ENCODE data around the gene PARD3B.

PARD3B gene

DNA sequence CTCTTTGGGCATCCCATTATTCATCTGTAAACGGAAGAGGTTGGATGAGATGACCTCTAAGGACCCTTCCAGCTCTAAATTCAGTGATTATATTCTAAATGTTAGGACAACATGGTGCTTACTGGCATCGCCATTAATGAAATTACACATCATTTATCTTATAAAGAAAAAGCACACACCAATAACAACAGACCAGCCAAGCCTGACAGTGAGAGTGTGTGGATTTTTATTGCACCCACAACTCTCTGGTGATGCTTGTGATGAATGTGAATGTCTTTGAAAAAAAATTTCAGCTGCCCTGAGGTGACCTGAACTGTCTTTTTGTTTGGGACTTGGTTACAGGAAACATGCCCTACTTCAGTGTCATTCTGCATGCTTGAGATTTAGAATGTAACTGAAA lies 623.7 kb downstream of the PARD3B start:
- no peak for DNase-seq
- in situ Hi-C loops (cut with MboI; ENCODE audit: low pct_unique_long_range_greater_than_20kb, low sequenced_read_pairs), result no loop called here

GRCh38 chr2:205169464-205169863 lies 624.2 kb downstream of the PARD3B start:
- in situ Hi-C loops (cut with MboI; ENCODE audit: low pct_unique_long_range_greater_than_20kb, low sequenced_read_pairs), result no loop called here
- no peak for DNase-seq

- in situ Hi-C loops (cut with MboI; ENCODE audit: low pct_unique_long_range_greater_than_20kb, low sequenced_read_pairs), result no loop called here
- no peak for DNase-seq
These were observed 625.1 kb downstream of the PARD3B start for GRCh38 chr2:205170399-205170798.

GRCh38 chr2:205171261-205171940 lies 626.1 kb downstream of the PARD3B start:
- no peak for DNase-seq
- in situ Hi-C loops (cut with MboI; ENCODE audit: low pct_unique_long_range_greater_than_20kb, low sequenced_read_pairs), result no loop called here

GRCh38 chr2:205175831-205176230 lies 630.6 kb downstream of the PARD3B start:
- DNase-seq, result no peak

DNA sequence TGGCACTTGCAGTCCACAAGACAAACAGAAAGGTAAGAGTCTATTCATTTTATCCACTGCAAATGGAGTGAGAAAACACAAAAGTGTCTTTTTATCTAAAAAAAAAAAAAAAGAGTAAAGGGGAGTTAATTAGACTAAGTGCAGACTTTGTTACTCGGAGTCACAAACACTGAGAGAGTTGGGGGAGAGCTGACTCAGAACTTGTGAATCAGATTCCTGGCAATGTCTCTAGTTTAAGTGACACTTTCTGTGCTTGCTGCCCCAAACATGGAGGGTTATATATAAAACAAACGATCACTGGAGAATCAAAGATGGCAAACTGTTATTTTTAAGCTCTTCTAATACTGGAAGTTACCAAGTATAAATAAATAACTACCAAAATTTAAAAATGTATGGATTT lies 631.3 kb downstream of the PARD3B start:
- DNase-seq, result no peak
- in situ Hi-C loops (cut with MboI; ENCODE audit: low pct_unique_long_range_greater_than_20kb, low sequenced_read_pairs), result no loop called here

More at GRCh38 chr2:205175831-205176230, 630.6 kb downstream of the PARD3B start:
- in situ Hi-C loops (cut with MboI; ENCODE audit: low pct_unique_long_range_greater_than_20kb, low sequenced_read_pairs), result no loop called here

DNA sequence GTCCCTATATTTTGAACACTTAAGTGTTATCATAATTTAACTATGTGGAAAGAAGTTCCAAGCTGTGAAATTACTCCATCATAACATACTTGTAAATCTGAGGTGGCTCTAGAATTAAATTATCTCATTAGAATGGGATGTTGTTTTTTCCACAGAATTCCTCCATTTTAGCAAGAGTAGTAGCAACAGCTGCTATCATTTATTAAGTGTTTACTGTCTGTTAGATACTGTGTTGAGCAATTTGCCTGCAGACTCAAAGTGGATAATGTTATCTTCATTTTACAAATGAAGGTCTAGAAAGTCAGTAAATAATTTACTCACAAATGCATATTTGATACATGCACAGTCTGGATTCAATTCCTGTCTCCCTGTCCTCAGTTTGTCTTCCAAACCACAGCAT lies 632.3 kb downstream of the PARD3B start:
- in situ Hi-C loops (cut with MboI; ENCODE audit: low pct_unique_long_range_greater_than_20kb, low sequenced_read_pairs), result no loop called here
- DNase-seq, result no peak

DNA sequence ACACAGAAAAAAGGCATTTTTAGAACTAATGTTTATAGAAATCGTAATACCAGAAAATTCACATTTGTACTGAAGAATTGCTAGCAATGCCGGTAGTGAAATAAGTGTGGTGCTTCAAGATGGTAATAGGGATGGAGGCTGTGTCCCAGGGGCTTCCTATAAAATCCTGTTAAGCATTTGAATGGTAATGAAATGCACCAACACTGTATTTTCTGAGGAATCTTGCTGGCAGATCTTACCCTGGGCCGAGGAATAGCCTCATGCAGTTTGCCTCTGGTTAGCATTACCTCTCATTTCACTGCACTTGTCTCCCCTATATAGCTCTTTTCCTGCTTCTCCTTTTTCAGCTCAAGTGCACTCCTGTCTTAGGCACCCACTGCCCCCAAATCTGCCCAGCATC lies 635.5 kb downstream of the PARD3B start:
- in situ Hi-C loops (cut with MboI; ENCODE audit: low pct_unique_long_range_greater_than_20kb, low sequenced_read_pairs), result no loop called here
- DNase-seq, result no peak

GRCh38 chr2:205187731-205188130 lies 642.5 kb downstream of the PARD3B start:
- no peak for DNase-seq

DNA sequence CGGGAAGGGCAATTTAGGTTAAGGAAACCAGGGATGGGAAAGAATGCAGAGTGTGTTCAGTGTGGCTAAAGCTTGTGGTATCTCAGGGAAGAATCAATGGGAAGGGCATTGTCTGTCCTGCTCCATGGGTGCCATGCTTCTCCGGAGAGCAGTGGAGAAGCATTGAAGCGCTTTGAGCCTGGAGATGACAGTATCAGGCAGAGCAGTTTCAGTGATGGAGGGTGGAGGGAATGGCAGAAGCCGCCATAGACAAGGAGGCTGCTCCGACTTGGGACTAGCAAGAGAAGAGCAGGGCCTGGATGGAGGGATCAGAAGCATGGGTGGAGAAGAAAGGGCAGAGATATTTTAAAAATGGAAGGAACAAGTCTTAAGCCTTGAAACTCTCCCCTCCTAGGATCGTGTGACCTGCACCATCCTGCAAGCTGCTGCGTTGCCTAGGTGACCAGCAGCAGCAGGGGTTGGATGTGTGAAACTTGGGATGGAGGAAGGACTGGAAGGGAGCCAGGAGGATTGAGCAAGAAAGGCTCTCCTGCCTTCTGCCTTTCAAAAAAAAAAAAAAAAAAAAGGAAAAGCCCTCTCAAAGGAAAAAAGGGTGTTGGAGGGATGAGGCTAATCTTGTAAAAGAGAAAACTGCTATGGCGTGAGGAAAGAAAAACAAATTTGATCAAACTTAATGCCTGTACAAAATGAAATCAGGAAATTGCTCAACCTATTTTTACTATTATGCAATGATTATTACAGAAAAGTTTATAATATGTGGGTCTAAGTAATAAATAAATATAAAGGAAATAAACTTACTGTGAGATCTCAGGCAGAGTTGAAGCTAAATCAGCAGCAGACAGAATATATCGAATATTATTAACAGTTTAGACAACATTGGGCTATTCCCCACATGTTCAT lies 643.2 kb downstream of the PARD3B start:
- no peak for DNase-seq

More at GRCh38 chr2:205187731-205188130, 642.5 kb downstream of the PARD3B start:
- in situ Hi-C loops (cut with MboI; ENCODE audit: low pct_unique_long_range_greater_than_20kb, low sequenced_read_pairs), result no loop called here

DNA sequence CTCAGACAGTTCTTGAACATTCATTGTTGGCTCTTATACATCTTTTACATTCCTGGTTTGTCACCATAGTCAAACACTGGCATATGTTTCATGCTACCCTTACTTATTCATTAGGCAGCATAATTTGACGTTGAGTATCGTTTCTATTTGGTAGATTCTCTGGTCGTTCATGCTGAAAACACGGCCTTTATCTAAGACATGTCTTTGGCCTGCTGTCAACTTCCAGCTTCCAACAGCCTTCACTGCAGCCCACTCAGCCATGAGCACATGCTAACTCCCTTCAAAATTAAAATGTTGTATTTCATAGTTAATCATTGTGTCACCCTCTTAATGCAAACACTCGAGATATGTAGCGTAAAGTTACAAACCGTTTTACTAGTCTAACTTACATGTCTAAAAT lies 644.0 kb downstream of the PARD3B start:
- in situ Hi-C loops (cut with MboI; ENCODE audit: low pct_unique_long_range_greater_than_20kb, low sequenced_read_pairs), result no loop called here
- no peak for DNase-seq

More for the DNA sequence above, 643.2 kb downstream of the PARD3B start:
- in situ Hi-C loops (cut with MboI; ENCODE audit: low pct_unique_long_range_greater_than_20kb, low sequenced_read_pairs), result no loop called here

DNA sequence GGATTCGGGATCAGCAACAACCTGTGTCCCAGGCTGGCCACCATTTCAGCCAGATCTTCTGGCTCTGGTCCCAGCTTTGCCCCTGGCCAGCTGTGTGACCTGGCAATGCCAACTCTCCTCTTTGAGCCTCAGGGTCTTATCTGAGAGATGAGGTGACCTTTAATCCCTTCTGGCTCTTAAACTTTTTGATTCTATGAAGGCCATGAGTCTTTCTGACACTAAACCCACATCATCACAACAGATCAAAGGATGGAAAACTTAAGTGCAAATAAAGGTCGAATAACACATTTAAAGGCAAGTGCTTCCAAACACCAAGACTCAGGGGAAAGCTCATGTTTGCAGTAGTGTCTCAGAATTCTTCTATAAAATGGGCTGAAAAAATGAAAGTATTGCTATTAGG lies 645.3 kb downstream of the PARD3B start:
- DNase-seq, result no peak
- in situ Hi-C loops (cut with MboI; ENCODE audit: low pct_unique_long_range_greater_than_20kb, low sequenced_read_pairs), result no loop called here

DNA sequence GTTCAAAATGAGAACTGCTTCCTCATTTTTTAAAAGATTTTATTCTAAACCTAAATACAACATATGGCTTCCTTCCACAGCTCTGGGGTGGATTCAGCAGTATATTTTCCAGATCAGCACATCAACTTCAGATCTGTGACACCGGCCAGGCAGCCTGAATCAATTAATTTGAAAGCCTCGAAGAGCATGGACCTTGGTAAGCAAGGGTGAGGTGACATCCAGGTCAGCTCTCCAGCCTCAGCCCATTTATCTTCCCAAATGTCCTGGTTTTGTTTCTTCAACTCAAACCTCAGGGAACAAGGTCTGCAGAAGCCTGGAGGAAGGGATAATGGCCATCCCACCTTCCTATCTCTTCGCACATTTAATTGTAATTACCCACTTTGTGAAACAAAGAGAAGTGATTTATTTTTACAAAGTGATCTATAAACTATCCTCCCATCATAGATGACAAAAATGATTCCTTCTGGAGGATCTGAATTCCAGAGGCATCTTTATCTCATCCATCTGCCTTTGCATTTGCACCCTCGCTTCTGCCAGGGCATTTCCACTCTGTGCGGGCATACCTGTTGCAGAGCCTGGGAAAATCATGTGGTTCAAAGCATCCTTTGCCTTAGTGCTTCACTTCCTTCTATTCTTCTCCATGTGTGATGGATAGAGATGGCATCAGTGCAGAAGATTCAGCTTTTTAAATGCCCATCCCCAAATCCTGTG lies 648.0 kb downstream of the PARD3B start:
- in situ Hi-C loops (cut with MboI; ENCODE audit: low pct_unique_long_range_greater_than_20kb, low sequenced_read_pairs), result no loop called here
- DNase-seq, result no peak

DNA sequence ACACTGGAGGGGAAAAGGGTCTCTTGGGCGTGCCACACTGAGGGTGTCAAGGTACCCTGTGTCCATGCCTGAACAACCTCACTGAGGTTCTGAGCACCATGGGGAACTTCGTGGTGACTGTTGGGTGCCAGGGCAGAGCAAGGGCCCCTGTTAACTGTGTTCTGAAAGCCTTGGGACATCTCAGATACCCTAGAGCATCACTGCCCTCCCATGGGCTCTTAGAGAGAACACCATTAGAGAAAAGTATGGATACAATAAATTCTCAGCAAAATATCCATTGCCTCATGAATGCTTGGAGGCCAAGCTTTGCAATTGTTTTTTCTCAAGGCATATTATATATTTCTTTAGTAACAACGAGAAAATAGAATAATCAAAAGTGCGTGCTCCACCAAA lies 648.6 kb downstream of the PARD3B start:
- in situ Hi-C loops (cut with MboI; ENCODE audit: low pct_unique_long_range_greater_than_20kb, low sequenced_read_pairs), result no loop called here
- no peak for DNase-seq

DNA sequence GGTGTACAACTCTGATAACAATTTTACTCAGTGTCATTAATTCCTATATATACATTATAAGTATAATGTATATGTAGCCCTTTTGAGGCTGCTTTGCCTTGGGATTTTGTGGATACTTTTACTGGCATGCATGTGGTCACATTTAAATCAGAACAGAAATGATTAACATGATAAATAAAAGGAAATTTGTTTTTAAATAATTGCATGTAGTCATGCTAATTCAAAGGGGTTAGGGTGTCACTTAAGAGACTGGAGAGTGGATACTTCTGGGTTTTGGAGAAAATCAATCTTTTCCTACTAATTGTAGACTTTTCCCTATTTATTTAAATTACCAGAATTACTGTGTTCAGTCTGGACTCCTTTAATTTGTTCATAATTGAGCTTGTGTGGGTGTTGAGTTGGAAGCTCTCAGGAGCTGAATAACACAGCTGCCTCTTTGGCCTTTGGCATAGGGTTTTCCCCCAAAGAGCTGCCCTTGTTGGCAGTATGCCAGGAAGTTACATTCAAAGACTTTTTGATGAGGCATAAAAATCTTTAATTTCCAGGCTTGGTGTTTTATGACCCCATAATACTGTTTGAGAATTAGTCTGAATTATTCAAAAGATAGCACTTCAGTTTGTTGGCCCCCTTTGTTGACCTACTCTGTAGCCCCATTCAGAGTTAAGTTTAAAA lies 652.3 kb downstream of the PARD3B start:
- DNase-seq, result no peak
- in situ Hi-C loops (cut with MboI; ENCODE audit: low pct_unique_long_range_greater_than_20kb, low sequenced_read_pairs), result no loop called here

GRCh38 chr2:205198140-205198525 lies 652.9 kb downstream of the PARD3B start:
- in situ Hi-C loops (cut with MboI; ENCODE audit: low pct_unique_long_range_greater_than_20kb, low sequenced_read_pairs), result no loop called here
- no peak for DNase-seq

GRCh38 chr2:205199165-205199850 lies 654.0 kb downstream of the PARD3B start:
- DNase-seq, result no peak
- in situ Hi-C loops (cut with MboI; ENCODE audit: low pct_unique_long_range_greater_than_20kb, low sequenced_read_pairs), result no loop called here

GRCh38 chr2:205210494-205210893 lies 665.2 kb downstream of the PARD3B start:
- in situ Hi-C loops (cut with MboI; ENCODE audit: low pct_unique_long_range_greater_than_20kb, low sequenced_read_pairs), result no loop called here
- DNase-seq, result no peak

GRCh38 chr2:205212357-205212756 lies 667.1 kb downstream of the PARD3B start:
- DNase-seq, result no peak
- in situ Hi-C loops (cut with MboI; ENCODE audit: low pct_unique_long_range_greater_than_20kb, low sequenced_read_pairs), result no loop called here

All from KBM-7 (cell line).